Activated T-helper 17 cell treated with anti-CD3 and anti-CD28 coated beads, Interleukin-2, amount 50 U/mL, for 72 hours (primary cell): Measurements from ENCODE around the gene ATG16L1. TPM values are rescaled to one million over a fixed set of nuclear protein-coding genes. Genes with fewer than 3 reads are reported as not detected.
"Not testable (repeated sequence)": the region's sequence is repeated elsewhere in the genome, so short reads cannot be mapped to it uniquely, and the experiment has no call there.

Experiments
- ATAC-seq: fragments of 150-1000 bp; cut with Tn5 transposase; replicated peaks from 2 replicates; pipeline ENCODE4 v1.10.0; 2021; ENCODE audit warnings: mild to moderate bottlenecking, moderate library complexity
- H3K27ac Mint-ChIP-seq: one replicate; pipeline ENCODE4 v1.8.0; 2022; ENCODE audit warnings: mixed read lengths
- H3K27me3 Mint-ChIP-seq: one replicate; pipeline ENCODE4 v1.8.0; 2022; ENCODE audit warnings: mixed read lengths
- H3K36me3 Mint-ChIP-seq: one replicate; pipeline ENCODE4 v1.8.0; 2022; ENCODE audit warnings: low read depth, mild to moderate bottlenecking, mixed read lengths
- H3K4me1 Mint-ChIP-seq: one replicate; pipeline ENCODE4 v1.8.0; 2022; ENCODE audit warnings: mixed read lengths
- H3K4me3 Mint-ChIP-seq: one replicate; pipeline ENCODE4 v1.8.0; 2022; ENCODE audit warnings: mild to moderate bottlenecking, mixed read lengths
- H3K9me3 Mint-ChIP-seq: one replicate; pipeline ENCODE4 v1.8.0; 2022; ENCODE audit warnings: mixed read lengths
- total RNA-seq, 2 donors: library from RNA; stranded (reverse); gene quantifications; one replicate each; pipeline ENCODE4 v1.2.3, GENCODE V29; 2022

ATG16L1 gene
- total RNA-seq, 2 donors from 2014 or later, result 24.5 to 34.1 TPM

- Mint-ChIP-seq H3K27me3 (no peaks in the 10 kb centered on the region), H3K9me3 (peaks cover 4% of the 10 kb centered on the region), H3K27ac (peak overlapping the region; percentile 95), H3K4me3 (peak overlapping the region; percentile 82), H3K4me1 (peaks cover 26% of the 10 kb centered on the region), H3K36me3 (no peaks in the 10 kb centered on the region)
- no peak for ATAC-seq
Observed at GRCh38 chr2:233332125-233332524, 80.7 kb downstream of the ATG16L1 start.

GRCh38 chr2:233334915-233335314 is 83.4 kb downstream of the ATG16L1 start:
- ATAC-seq, result no peak
- Mint-ChIP-seq H3K9me3 (peaks cover 4% of the 10 kb centered on the region), H3K27me3 (no peaks in the 10 kb centered on the region), H3K4me1 (peaks cover 26% of the 10 kb centered on the region), H3K27ac (no peak overlapping the region), H3K4me3 (no peak overlapping the region), H3K36me3 (no peaks in the 10 kb centered on the region)

GRCh38 chr2:233336091-233336490 is 84.6 kb downstream of the ATG16L1 start:
- Mint-ChIP-seq H3K27ac (peak overlapping the region; percentile 28), H3K4me1 (peaks cover 23% of the 10 kb centered on the region)
- H3K27me3 Mint-ChIP-seq, ATAC-seq, H3K36me3 Mint-ChIP-seq, H3K9me3 Mint-ChIP-seq, H3K4me3 Mint-ChIP-seq: not testable (repeated sequence)

GRCh38 chr2:233336541-233336940 is 85.1 kb downstream of the ATG16L1 start:
- Mint-ChIP-seq H3K9me3 (no peaks in the 10 kb centered on the region), H3K36me3 (no peaks in the 10 kb centered on the region), H3K4me1 (peaks cover 19% of the 10 kb centered on the region), H3K4me3 (no peak overlapping the region), H3K27ac (no peak overlapping the region), H3K27me3 (no peaks in the 10 kb centered on the region)
- no peak for ATAC-seq

- no peaks in the 10 kb centered on the region for H3K9me3 Mint-ChIP-seq
- no peaks in the 10 kb centered on the region for H3K36me3 Mint-ChIP-seq
- H3K27me3 Mint-ChIP-seq, result no peaks in the 10 kb centered on the region
- ATAC-seq, result no peak
- H3K27ac Mint-ChIP-seq, result no peak overlapping the region
- peaks cover 11% of the 10 kb centered on the region for H3K4me1 Mint-ChIP-seq
- H3K4me3 Mint-ChIP-seq, result no peak overlapping the region
Observed at GRCh38 chr2:233338046-233338445, 86.6 kb downstream of the ATG16L1 start.

- Mint-ChIP-seq H3K4me3 (no peak overlapping the region), H3K27ac (no peak overlapping the region), H3K9me3 (no peaks in the 10 kb centered on the region), H3K4me1 (peaks cover 6% of the 10 kb centered on the region), H3K36me3 (no peaks in the 10 kb centered on the region), H3K27me3 (no peaks in the 10 kb centered on the region)
- no peak for ATAC-seq
Observed at GRCh38 chr2:233338812-233339368, 87.4 kb downstream of the ATG16L1 start.

GRCh38 chr2:233339427-233339826 is 88.0 kb downstream of the ATG16L1 start:
- no peak overlapping the region for H3K4me3 Mint-ChIP-seq
- H3K9me3 Mint-ChIP-seq, result no peaks in the 10 kb centered on the region
- no peak for ATAC-seq
- H3K4me1 Mint-ChIP-seq, result peaks cover 4% of the 10 kb centered on the region
- H3K27me3 Mint-ChIP-seq, result no peaks in the 10 kb centered on the region
- no peak overlapping the region for H3K27ac Mint-ChIP-seq
- H3K36me3 Mint-ChIP-seq, result no peaks in the 10 kb centered on the region

GRCh38 chr2:233341296-233341695 is 89.8 kb downstream of the ATG16L1 start:
- H3K4me3 Mint-ChIP-seq, result no peak overlapping the region
- no peak for ATAC-seq
- no peak overlapping the region for H3K27ac Mint-ChIP-seq
- H3K9me3 Mint-ChIP-seq, result no peaks in the 10 kb centered on the region
- H3K4me1 Mint-ChIP-seq, result no peaks in the 10 kb centered on the region
- H3K27me3 Mint-ChIP-seq, result no peaks in the 10 kb centered on the region
- no peaks in the 10 kb centered on the region for H3K36me3 Mint-ChIP-seq

- Mint-ChIP-seq H3K27ac (no peak overlapping the region), H3K4me3 (no peak overlapping the region), H3K36me3 (no peaks in the 10 kb centered on the region), H3K27me3 (no peaks in the 10 kb centered on the region), H3K9me3 (no peaks in the 10 kb centered on the region), H3K4me1 (no peaks in the 10 kb centered on the region)
- no peak for ATAC-seq
Observed at GRCh38 chr2:233342301-233342700, 90.8 kb downstream of the ATG16L1 start.

- no peaks in the 10 kb centered on the region for H3K4me1 Mint-ChIP-seq
- no peak overlapping the region for H3K4me3 Mint-ChIP-seq
- H3K36me3 Mint-ChIP-seq, result no peaks in the 10 kb centered on the region
- H3K27me3 Mint-ChIP-seq, result no peaks in the 10 kb centered on the region
- H3K9me3 Mint-ChIP-seq, result no peaks in the 10 kb centered on the region
- no peak overlapping the region for H3K27ac Mint-ChIP-seq
- no peak for ATAC-seq
Observed at GRCh38 chr2:233343171-233343705, 91.8 kb downstream of the ATG16L1 start.

Other genes starting within 250 kb of the ATG16L1 start
- gene NGEF, start 238.4 kb upstream of the ATG16L1 start, total RNA-seq, result 1 to 10 TPM in 1 of 2 donors, not detected in 1; 1.0 TPM
- not detected for gene NEU2, start 219.0 kb upstream of the ATG16L1 start, total RNA-seq
- gene INPP5D, start 191.3 kb upstream of the ATG16L1 start, total RNA-seq, result 10 to 100 TPM; 81.6 to 89.8 TPM
- 1 to 10 TPM in 1 of 2 donors, under 1 TPM in 1; 0.04 to 1.7 TPM for gene SAG, start 56.1 kb downstream of the ATG16L1 start, total RNA-seq
- 10 to 100 TPM; 34.6 to 59.6 TPM for gene DGKD, start 102.8 kb downstream of the ATG16L1 start, total RNA-seq